Nucleus accumbens (tissue), 56 donors: Measurements from ENCODE around the gene COX6A1.

Experiments
- DNase-seq, 56 donors: peaks; one replicate each; lab custom pipeline; 2025; lab: John Stamatoyannopoulos, UW

The COX6A1 gene

GRCh38 chr12:120489018-120489417 lies 51.1 kb downstream of the COX6A1 start:
- no peak for DNase-seq

- no peak for DNase-seq
These were observed 52.4 kb downstream of the COX6A1 start for GRCh38 chr12:120490325-120490724.
